ENCODE results near the gene TCAIM. TPM values are rescaled to one million over a fixed set of nuclear protein-coding genes. Genes with fewer than 3 reads are reported as not detected.
"Not testable (repeated sequence)": the region's sequence is repeated elsewhere in the genome, so short reads cannot be mapped to it uniquely, and the experiment has no call there.

TCAIM gene
- total and polyA plus RNA-seq, 9 donors: 17.4 to 23.9 (median 20.0) TPM

- no peaks in the 10 kb centered on the region for H3K9me3 ChIP-seq (replicated peaks; ENCODE audit: control insufficient read depth, low read depth, low read length)
- H3K36me3 ChIP-seq (ENCODE audit: control insufficient read depth, insufficient read depth, low read length): peaks cover 3% of the 10 kb centered on the region
- H3K27ac ChIP-seq (ENCODE audit: low read length): no peak overlapping the region
- H3K4me1 ChIP-seq (ENCODE audit: control insufficient read depth, insufficient read depth, low read length): no peaks in the 10 kb centered on the region
- H3K27me3 ChIP-seq (ENCODE audit: control insufficient read depth, insufficient read depth, low read length): no peaks in the 10 kb centered on the region
- DNase-seq: no peak
- 78% methylated on average over 5 of the region's 11 CpGs for WGBS (ENCODE audit: insufficient coverage)
- H3K4me3 ChIP-seq (ENCODE audit: low read length): no peak overlapping the region
Measured at GRCh38 chr3:44411031-44411645, 72.6 kb downstream of the TCAIM start.

DNA sequence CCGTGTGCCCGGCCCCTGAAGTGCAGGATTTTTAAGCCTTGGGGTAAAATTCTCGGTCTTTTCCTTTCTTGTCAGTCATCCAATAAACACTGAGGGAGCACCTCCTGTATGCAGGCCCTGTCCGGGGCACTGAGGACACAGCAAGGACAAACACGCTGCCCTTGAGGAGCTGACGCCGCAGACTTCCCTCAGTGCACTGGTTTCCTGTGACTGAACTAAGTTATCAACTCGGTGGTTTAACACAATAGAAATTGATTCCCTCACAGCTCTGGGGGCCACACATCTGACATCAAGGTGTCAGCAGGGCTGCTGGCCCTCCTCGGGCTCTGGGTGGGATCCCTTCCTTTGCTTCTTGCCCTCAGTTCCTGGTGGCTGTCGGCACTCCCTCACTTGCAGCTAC lies 73.8 kb downstream of the TCAIM start:
- no peaks in the 10 kb centered on the region for H3K9me3 ChIP-seq (replicated peaks; ENCODE audit: control insufficient read depth, low read depth, low read length)
- no peaks in the 10 kb centered on the region for H3K27me3 ChIP-seq (ENCODE audit: control insufficient read depth, insufficient read depth, low read length)
- no peaks in the 10 kb centered on the region for H3K4me1 ChIP-seq (ENCODE audit: control insufficient read depth, insufficient read depth, low read length)
- no peak overlapping the region for H3K4me3 ChIP-seq (ENCODE audit: low read length)
- DNase-seq: no peak
- H3K36me3 ChIP-seq (ENCODE audit: control insufficient read depth, insufficient read depth, low read length): no peaks in the 10 kb centered on the region
- no peak overlapping the region for H3K27ac ChIP-seq (ENCODE audit: low read length)
- whole genome bisulfite sequencing (ENCODE audit: insufficient coverage): 64% methylated on average over 10 of the region's 10 CpGs

DNA sequence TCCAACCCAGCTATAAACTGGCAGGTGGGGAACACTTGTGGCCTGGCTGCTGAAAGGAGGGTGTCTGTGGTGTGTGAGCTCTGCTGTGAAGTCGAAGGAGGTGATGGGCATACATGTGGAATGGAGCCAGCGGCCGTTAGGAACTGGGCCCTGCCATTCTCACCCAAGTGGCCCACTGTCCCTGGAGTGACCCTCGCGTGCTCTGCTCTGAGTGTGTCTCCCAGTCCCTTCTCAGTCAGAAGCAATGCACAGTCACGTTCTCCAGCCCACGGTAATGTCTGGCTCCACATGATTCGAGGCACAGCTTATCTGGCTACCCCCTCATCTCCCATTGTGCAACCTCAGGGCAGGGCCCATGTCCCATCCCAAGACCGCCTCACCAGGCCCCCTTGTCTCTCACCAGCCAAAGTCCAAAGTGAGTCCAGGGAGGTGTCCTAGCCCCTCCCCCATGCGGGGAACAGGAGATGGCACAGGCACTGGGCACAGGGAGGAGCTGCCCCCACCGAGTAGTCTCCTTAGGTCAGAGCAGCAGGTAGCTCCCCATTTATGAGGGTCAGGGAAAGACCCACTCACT lies 76.0 kb downstream of the TCAIM start:
- Histone ChIP-seq H3K27ac (ENCODE audit: low read length) (no peak overlapping the region), H3K27me3 (ENCODE audit: control insufficient read depth, insufficient read depth, low read length) (no peaks in the 10 kb centered on the region), H3K4me3 (ENCODE audit: low read length) (no peak overlapping the region), H3K9me3 (replicated peaks; ENCODE audit: control insufficient read depth, low read depth, low read length) (no peaks in the 10 kb centered on the region), H3K4me1 (ENCODE audit: control insufficient read depth, insufficient read depth, low read length) (no peaks in the 10 kb centered on the region), H3K36me3 (ENCODE audit: control insufficient read depth, insufficient read depth, low read length) (no peaks in the 10 kb centered on the region)
- DNase-seq: no peak
- 83% methylated on average over 11 of the region's 11 CpGs for WGBS (ENCODE audit: insufficient coverage)

DNA sequence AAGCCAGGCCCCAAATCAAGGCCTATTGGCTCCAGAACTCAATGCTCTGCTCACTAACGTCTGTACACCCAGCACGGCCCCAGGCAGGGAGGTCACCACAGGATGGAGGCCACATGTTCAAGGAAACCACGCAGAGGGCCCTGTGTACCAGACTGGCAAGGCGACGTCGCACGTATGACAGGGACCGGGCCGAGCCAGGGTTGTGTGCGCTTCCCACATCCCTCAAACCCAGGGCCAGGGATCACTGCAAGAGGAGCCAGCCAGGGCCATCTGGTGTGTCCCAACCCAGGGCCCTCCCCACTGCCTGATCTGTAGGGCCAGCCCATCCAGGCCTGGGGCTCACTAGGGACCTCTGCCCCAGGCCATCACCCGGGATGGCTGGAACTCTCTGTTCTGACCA lies 76.9 kb downstream of the TCAIM start:
- Histone ChIP-seq H3K4me1 (ENCODE audit: control insufficient read depth, insufficient read depth, low read length) (no peaks in the 10 kb centered on the region), H3K9me3 (replicated peaks; ENCODE audit: control insufficient read depth, low read depth, low read length) (no peaks in the 10 kb centered on the region), H3K4me3 (ENCODE audit: low read length) (no peak overlapping the region), H3K27me3 (ENCODE audit: control insufficient read depth, insufficient read depth, low read length) (no peaks in the 10 kb centered on the region), H3K36me3 (ENCODE audit: control insufficient read depth, insufficient read depth, low read length) (no peaks in the 10 kb centered on the region), H3K27ac (ENCODE audit: low read length) (no peak overlapping the region)
- no peak for DNase-seq
- 66% methylated on average over 3 of the region's 11 CpGs for WGBS (ENCODE audit: insufficient coverage)

DNA sequence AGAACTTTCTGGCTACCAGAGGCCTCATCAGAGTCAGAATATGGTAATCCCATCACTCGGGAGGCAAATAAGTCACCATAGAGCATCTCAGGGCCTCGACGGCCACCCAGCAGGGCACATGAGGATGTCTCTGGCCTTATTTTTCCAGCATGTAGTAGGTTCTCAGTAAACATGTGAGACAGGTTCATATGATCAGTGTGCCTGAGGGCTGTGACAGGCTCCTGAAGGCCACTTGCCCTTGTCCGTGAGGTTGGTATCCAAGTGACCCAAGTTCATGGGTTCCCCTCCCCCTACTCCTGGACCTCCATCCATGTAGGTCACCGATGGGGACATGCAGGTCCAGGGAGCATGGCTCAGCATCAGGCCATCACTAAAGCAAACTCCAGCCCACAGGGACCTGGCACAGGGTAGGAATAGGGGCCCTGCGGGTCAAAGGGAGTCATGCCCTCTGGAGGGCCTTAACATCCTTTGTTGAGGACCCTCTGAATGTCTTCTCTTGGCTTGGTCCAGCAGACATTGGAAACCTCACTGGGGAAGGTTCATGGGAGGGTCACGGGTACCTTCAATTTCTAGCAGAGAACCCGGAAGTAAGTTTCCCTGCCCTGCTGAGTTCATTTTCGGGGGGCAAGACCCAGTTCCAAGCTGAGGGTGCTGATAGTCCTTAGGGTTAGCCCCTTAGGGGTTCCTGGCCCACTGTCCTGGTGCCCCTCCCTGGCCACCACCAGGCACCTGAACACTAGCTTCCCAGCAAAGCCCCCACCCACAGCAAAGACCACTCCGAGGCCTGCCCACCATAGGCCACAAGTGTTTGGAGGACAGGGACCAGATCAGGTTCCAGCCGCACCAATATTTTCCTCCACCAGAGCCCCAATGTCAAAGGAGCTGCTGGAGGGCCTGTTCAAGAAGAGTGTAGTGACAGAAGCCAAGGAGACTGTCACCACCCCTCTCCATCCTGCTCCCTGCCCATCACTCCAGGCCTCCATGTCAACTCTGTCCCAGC lies 77.8 kb downstream of the TCAIM start:
- Histone ChIP-seq H3K36me3 (ENCODE audit: control insufficient read depth, insufficient read depth, low read length) (no peaks in the 10 kb centered on the region), H3K4me1 (ENCODE audit: control insufficient read depth, insufficient read depth, low read length) (no peaks in the 10 kb centered on the region), H3K4me3 (ENCODE audit: low read length) (no peak overlapping the region), H3K27me3 (ENCODE audit: control insufficient read depth, insufficient read depth, low read length) (no peaks in the 10 kb centered on the region), H3K27ac (ENCODE audit: low read length) (no peak overlapping the region), H3K9me3 (replicated peaks; ENCODE audit: control insufficient read depth, low read depth, low read length) (no peaks in the 10 kb centered on the region)
- no peak for DNase-seq
- 90% methylated on average over 2 of the region's 11 CpGs for WGBS (ENCODE audit: insufficient coverage)

DNA sequence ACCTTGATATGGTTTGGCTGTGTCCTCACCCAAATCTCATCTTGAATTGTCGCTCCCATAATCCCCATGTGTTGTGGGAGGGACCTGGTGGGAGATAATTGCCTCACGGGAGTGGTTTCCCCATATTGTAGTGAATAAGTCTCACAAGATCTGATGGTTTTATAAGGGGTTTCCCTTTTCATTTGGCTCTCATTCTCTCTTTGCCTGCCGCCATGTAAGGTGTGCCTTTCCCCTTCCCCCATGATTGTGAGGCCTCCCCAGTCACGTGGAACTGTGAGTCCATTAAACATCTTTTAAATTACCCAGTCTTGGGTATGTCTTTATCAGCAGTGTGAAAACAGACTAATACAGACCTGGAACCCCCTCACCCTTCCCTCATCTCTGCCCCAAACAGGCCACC lies 79.6 kb downstream of the TCAIM start:
- H3K9me3 ChIP-seq (replicated peaks; ENCODE audit: control insufficient read depth, low read depth, low read length); DNase-seq; H3K4me3 ChIP-seq (ENCODE audit: low read length); H3K27ac ChIP-seq (ENCODE audit: low read length); H3K27me3 ChIP-seq (ENCODE audit: control insufficient read depth, insufficient read depth, low read length); H3K4me1 ChIP-seq (ENCODE audit: control insufficient read depth, insufficient read depth, low read length); H3K36me3 ChIP-seq (ENCODE audit: control insufficient read depth, insufficient read depth, low read length): not testable (repeated sequence)
- WGBS (ENCODE audit: insufficient coverage): 86% methylated on average over 1 of the region's 4 CpGs

DNA sequence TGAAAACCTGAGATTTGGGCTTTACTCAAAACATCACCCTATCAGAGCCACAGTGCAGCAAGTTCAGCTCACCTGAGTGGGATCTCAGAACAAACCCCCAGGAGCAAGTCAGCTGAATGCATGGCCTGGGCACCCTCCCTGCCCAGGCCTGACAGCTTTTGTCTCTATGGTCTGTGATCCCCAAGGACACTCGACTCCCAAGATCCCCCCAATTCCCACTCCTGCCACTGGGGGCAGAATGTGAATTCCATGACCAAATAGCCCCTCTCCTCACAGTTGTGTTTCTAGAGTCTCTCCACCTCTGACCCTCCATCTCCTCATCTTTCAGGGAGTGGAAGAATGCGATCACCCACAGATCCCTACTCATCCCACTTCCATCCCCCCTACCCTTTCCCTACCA lies 80.0 kb downstream of the TCAIM start:
- Histone ChIP-seq H3K4me3 (ENCODE audit: low read length) (no peak overlapping the region), H3K36me3 (ENCODE audit: control insufficient read depth, insufficient read depth, low read length) (no peaks in the 10 kb centered on the region), H3K27me3 (ENCODE audit: control insufficient read depth, insufficient read depth, low read length) (no peaks in the 10 kb centered on the region), H3K9me3 (replicated peaks; ENCODE audit: control insufficient read depth, low read depth, low read length) (no peaks in the 10 kb centered on the region), H3K4me1 (ENCODE audit: control insufficient read depth, insufficient read depth, low read length) (no peaks in the 10 kb centered on the region), H3K27ac (ENCODE audit: low read length) (no peak overlapping the region)
- no peak for DNase-seq
- WGBS (ENCODE audit: insufficient coverage): 54% methylated on average over 1 of the region's 2 CpGs

- Histone ChIP-seq H3K36me3 (ENCODE audit: control insufficient read depth, insufficient read depth, low read length) (no peaks in the 10 kb centered on the region), H3K4me3 (ENCODE audit: low read length) (no peak overlapping the region), H3K27me3 (ENCODE audit: control insufficient read depth, insufficient read depth, low read length) (no peaks in the 10 kb centered on the region), H3K4me1 (ENCODE audit: control insufficient read depth, insufficient read depth, low read length) (no peaks in the 10 kb centered on the region), H3K27ac (ENCODE audit: low read length) (no peak overlapping the region), H3K9me3 (replicated peaks; ENCODE audit: control insufficient read depth, low read depth, low read length) (no peaks in the 10 kb centered on the region)
- DNase-seq: no peak
- WGBS (ENCODE audit: insufficient coverage): 71% methylated on average over 9 of the region's 11 CpGs
Measured at GRCh38 chr3:44419116-44419922, 80.8 kb downstream of the TCAIM start.

DNA sequence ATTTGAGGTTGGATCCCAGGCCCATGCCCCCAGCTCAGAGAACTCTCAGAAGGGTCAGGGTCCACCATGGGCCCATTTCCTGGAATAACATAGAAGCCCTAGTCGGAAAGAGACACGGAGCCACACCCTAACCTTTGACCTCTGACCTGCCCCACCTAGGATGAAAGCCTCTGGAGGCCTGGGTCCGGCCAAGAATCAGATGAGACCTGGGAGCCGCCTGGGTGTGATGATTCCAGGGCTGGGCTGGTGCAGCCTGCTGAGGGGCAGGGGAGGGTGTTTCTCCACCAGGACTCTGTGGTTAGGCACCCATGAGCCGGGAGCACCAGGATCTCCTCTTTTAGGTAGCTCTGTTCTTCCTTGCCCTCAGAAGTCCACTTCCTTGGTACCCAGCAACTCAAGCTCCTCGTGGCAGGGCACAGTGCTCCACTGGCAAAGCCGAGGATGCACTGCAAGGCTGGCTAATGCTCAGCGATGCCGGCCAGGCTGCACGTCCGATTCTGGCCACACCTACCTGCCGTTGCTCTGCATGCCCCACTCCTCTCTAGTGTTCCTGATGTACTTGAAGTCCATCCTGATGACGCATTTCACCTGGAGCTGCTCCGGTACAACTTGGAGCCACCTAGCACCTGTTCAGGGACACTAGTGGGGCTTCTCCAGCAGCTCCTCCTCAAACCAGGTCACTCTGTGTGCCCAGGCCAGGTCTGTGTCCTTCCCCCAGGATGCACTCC lies 81.5 kb downstream of the TCAIM start:
- Histone ChIP-seq H3K36me3 (ENCODE audit: control insufficient read depth, insufficient read depth, low read length) (no peaks in the 10 kb centered on the region), H3K9me3 (replicated peaks; ENCODE audit: control insufficient read depth, low read depth, low read length) (no peaks in the 10 kb centered on the region), H3K27me3 (ENCODE audit: control insufficient read depth, insufficient read depth, low read length) (no peaks in the 10 kb centered on the region), H3K27ac (ENCODE audit: low read length) (no peak overlapping the region), H3K4me3 (ENCODE audit: low read length) (no peak overlapping the region), H3K4me1 (ENCODE audit: control insufficient read depth, insufficient read depth, low read length) (no peaks in the 10 kb centered on the region)
- DNase-seq: no peak
- WGBS (ENCODE audit: insufficient coverage): 77% methylated on average over 10 of the region's 14 CpGs
